Fibroblast of mammary gland (primary cell): ENCODE measurements around the gene RASSF10.

Experiments used
- DNase-seq: peaks from one replicate; pipeline ENCODE4 v3.0.0-alpha.2; 2010; ENCODE audit warnings: low read depth
- H3K4me3 ChIP-seq: 2 replicates; pipeline ENCODE4 v1.5.1; 2011; ENCODE audit warnings: low read depth, mild to moderate bottlenecking, low read length, moderate library complexity; ENCODE audit not compliant: control insufficient read depth
- TF ChIP-seq, protein P1 (sequence below): conservative IDR thresholded peaks from 2 replicates; pipeline ENCODE4 v1.5.1; 2011; ENCODE audit warnings: low read depth, low read length, inconsistent platforms; ENCODE audit not compliant: control insufficient read depth, insufficient read depth

Gene RASSF10

DNA sequence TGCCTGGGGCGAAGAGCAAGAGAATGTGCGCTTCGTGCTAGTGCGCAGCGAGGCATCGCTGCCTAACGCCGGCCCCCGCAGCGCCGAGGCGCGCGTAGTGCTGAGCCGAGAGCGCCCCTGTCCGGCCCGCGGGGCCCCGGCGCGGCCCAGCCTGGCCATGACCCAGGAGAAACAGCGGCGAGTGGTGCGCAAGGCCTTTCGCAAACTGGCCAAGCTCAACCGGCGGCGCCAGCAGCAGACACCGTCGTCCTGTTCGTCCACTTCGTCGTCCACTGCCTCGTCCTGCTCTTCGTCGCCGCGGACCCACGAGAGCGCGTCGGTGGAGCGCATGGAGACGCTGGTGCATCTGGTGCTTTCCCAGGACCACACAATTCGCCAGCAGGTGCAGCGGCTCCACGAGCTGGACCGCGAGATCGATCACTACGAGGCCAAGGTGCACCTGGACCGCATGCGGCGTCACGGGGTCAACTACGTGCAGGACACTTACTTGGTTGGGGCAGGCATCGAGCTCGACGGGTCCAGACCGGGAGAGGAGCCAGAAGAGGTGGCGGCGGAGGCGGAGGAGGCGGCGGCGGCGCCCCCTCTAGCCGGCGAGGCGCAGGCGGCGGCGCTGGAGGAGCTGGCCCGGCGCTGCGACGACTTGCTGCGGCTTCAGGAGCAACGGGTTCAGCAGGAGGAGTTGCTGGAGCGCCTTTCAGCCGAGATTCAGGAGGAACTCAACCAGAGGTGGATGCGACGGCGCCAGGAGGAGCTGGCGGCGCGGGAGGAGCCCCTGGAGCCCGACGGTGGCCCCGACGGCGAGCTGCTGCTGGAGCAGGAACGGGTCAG lies 1.0 kb downstream of the RASSF10 start:
- no peak overlapping the region for H3K4me3 ChIP-seq
- DNase-seq, result peak; percentile 21
- TF ChIP-seq, protein P1, sequence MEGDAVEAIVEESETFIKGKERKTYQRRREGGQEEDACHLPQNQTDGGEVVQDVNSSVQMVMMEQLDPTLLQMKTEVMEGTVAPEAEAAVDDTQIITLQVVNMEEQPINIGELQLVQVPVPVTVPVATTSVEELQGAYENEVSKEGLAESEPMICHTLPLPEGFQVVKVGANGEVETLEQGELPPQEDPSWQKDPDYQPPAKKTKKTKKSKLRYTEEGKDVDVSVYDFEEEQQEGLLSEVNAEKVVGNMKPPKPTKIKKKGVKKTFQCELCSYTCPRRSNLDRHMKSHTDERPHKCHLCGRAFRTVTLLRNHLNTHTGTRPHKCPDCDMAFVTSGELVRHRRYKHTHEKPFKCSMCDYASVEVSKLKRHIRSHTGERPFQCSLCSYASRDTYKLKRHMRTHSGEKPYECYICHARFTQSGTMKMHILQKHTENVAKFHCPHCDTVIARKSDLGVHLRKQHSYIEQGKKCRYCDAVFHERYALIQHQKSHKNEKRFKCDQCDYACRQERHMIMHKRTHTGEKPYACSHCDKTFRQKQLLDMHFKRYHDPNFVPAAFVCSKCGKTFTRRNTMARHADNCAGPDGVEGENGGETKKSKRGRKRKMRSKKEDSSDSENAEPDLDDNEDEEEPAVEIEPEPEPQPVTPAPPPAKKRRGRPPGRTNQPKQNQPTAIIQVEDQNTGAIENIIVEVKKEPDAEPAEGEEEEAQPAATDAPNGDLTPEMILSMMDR, result no peak

DNA sequence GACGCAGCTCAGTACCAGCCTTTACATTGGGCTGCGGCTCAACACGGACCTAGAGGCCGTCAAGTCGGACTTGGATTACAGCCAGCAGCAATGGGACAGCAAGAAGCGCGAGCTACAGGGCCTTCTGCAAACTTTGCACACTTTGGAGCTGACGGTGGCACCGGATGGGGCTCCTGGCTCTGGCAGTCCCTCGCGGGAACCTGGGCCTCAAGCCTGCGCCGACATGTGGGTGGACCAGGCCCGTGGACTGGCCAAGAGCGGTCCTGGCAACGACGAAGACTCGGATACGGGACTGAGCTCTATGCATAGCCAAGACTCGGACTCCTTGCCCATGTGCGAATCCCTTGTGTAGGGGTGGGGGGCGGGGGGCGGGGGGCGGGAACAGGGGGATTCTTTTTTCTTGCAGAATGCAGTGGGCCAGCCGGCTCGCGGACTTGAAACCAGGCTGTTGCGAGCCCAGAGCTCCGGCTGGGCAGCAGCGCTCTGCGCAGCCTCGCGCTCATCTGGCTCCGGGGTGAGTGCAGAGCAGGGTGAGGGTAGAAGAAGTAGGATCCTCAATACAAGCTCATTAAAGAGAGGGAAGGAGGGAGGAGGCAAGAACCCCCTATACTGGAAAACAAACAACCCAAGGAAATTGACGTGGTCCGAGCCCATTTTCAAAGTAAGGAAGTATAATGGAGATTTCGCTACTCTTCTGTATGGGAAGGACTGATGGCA lies 1.8 kb downstream of the RASSF10 start:
- TF ChIP-seq, protein P1, result no peak
- no peak overlapping the region for H3K4me3 ChIP-seq
- DNase-seq, result no peak

DNA sequence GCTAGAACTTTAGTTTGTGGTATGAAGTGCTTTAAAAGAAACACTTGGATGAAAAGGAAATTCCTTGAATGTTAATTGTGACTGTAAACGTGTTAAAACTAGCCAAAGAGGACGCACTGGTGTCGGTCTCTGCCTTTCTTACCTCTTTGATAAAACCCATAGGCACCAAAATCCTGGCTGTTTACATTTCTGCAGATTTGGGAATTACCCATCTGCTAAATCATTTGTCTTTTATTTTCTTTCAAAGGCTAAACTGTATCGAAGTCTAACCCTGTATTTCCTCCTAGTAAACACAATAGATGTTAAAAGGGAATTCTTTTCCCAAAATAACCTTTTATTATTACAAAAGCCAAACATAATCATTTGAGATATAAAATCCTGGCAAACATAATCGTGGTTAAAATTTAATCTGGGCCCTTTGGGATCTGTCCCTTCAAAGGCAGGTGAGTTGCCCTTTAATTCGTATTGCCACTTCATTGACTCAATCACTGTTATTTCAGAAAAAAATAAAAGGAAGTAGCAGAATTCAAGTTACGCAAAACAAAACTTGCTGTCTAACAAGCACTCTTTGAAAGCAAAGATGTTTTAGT lies 2.4 kb downstream of the RASSF10 start:
- no peak for DNase-seq
- TF ChIP-seq, protein P1, result no peak
- H3K4me3 ChIP-seq, result no peak overlapping the region

DNA sequence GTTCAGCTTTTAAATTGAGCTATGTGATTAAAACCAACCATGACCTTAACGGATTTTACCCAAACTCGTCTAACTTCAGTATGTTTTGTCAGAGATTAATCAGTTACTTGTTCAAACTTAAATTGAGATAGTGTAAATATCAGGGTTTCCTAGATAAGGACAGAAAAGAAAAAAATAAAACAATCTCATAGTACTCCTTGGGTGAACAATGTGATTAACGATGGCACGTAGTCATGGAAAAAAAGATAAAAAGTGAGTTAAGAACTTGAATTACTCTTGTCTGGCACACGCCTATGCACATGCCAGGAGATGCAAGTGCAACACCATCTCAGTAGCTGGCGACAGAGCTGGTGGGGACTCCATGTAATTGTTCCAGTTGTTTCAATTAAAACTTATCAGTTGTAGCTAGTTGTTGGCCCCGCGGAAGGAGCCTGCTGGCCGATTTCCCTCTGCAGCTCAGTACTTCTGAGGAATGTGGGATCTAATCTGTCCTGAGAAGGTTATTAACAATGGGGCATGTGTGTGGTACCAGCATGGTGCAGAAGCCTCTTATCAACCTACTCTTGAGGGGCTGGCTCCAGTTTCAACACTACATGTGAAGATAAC lies 3.0 kb downstream of the RASSF10 start:
- no peak overlapping the region for H3K4me3 ChIP-seq
- TF ChIP-seq, protein P1, result no peak
- DNase-seq, result no peak

DNA sequence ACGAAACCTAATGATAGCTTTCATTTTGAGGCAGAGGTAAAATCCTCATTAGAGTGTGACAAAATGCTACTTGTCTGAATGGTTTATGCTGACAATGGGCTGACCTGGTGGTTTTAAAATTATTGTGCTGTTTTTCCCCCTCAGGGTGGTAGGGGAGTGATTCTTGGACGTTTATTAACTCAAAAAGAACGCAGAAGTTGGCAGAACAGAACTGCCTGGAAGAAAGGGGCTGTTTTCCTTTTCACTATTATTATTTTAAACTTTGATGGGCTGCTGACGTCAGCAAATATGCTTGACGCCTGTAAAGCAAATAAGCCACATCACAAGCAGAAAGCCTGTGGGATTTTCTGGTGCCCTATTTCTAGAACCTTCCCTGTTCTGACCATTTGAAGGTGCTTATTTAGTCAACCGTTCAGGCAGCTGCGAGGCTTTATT lies 4.0 kb downstream of the RASSF10 start:
- no peak for DNase-seq
- H3K4me3 ChIP-seq, result no peak overlapping the region
- TF ChIP-seq, protein P1, result no peak

DNA sequence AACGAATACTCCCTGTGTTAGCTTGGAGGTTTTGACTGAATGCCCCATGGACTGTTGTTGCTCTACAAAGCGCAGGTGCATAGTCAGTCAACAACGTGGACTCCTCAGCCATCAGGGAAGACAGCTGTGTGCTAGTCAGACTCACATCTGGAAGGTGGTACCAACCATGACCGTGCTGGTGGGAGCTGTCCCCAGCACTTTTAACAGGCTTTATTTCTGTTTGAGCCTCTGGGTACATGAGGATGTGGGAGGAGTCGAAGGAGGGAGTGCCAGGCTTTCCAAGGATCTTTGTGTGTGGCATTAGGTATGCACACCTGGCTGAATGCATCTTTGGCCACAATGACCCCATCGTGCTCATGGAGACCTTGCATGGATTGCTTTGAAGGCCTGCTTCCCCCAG lies 6.6 kb downstream of the RASSF10 start:
- H3K4me3 ChIP-seq, result no peak overlapping the region
- no peak for DNase-seq
- TF ChIP-seq, protein P1, result no peak
